A549 (cell line): ENCODE measurements around the gene BCL2L2.

Source experiments
- CHD4 ChIP-seq: fragments of 200-600 bp; sonication (generic); IDR thresholded peaks from 2 replicates; pipeline ENCODE4 v1.6.1; 2016; ENCODE audit warnings: antibody characterized with exemption, mild to moderate bottlenecking, borderline replicate concordance
- ESRRA ChIP-seq: fragments of 150-350 bp; IDR thresholded peaks from 2 replicates; pipeline ENCODE4 v1.6.1; 2014; ENCODE audit warnings: mild to moderate bottlenecking, low read length, borderline replicate concordance
- MAFK ChIP-seq: fragments of 450-650 bp; IDR thresholded peaks from 2 replicates; pipeline ENCODE4 v1.6.1; 2014; ENCODE audit not compliant: partially characterized antibody
- POLR2A ChIP-seq: IDR thresholded peaks from 2 replicates; pipeline ENCODE4 v1.6.1; 2012; ENCODE audit warnings: mild to moderate bottlenecking, low read length
- RAD21 ChIP-seq, 2 experiments: fragments of >200 bp in 1 of 2; sonication (Bioruptor Twin) in 1 of 2; formaldehyde crosslinking in 1 of 2; IDR thresholded peaks in 1 of 2; conservative IDR thresholded peaks in 1 of 2; 2 replicates in 1 of 2; 3 replicates in 1 of 2; pipeline ENCODE4 v1.6.1; 2012 to 2018; ENCODE audit warnings: inconsistent platforms in 1 of 2
- TP53 ChIP-seq: fragments of 250-450 bp; sonication (Bioruptor Pico); IDR thresholded peaks from 2 replicates; pipeline ENCODE4 v1.5.0; 2021; ENCODE audit warnings: mild to moderate bottlenecking, moderate library complexity
- TF ChIP-seq, protein P1 (sequence below): fragments of >200 bp; sonication (Bioruptor Twin); formaldehyde crosslinking; IDR thresholded peaks from 3 replicates; pipeline ENCODE4 v1.5.1; 2016
- TF ChIP-seq, protein P2 (sequence below): IDR thresholded peaks from 2 replicates; pipeline ENCODE4 v1.6.1; 2012

DNA sequence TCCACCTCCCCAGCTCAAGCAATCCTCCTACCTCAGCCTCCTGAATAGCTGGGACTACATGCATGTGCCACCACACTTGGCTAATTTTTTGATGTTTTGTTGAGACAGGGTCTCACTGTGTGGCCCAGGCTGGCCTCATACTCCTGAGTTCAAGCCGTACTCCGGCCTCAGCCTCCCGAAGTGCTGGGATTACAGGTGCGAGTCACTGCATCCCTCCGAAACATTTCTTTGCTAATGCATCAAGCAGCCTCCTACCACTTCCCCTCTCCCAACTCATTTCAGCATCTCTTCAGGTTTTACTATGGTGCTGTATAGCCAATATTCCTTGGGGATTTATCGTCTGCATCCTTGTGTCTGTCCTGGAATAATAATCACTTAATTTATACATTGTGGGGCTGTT lies 48.4 kb downstream of the BCL2L2 start:
- TF ChIP-seq, protein P1, sequence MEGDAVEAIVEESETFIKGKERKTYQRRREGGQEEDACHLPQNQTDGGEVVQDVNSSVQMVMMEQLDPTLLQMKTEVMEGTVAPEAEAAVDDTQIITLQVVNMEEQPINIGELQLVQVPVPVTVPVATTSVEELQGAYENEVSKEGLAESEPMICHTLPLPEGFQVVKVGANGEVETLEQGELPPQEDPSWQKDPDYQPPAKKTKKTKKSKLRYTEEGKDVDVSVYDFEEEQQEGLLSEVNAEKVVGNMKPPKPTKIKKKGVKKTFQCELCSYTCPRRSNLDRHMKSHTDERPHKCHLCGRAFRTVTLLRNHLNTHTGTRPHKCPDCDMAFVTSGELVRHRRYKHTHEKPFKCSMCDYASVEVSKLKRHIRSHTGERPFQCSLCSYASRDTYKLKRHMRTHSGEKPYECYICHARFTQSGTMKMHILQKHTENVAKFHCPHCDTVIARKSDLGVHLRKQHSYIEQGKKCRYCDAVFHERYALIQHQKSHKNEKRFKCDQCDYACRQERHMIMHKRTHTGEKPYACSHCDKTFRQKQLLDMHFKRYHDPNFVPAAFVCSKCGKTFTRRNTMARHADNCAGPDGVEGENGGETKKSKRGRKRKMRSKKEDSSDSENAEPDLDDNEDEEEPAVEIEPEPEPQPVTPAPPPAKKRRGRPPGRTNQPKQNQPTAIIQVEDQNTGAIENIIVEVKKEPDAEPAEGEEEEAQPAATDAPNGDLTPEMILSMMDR = no peak
- no peak for TF ChIP-seq CHD4
- TF ChIP-seq, protein P2, sequence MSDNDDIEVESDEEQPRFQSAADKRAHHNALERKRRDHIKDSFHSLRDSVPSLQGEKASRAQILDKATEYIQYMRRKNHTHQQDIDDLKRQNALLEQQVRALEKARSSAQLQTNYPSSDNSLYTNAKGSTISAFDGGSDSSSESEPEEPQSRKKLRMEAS = no peak
- TF ChIP-seq POLR2A = no peak
- no peak for TF ChIP-seq RAD21 (conservative IDR thresholded peaks at IDR 0.05 in 1 of 2, IDR thresholded peaks at IDR 0.05 in 1 of 2)
- TF ChIP-seq ESRRA = no peak
- no peak for TF ChIP-seq MAFK
- no peak for TF ChIP-seq TP53
